Astrocyte (in vitro differentiated cells and primary cell): ENCODE measurements around the gene ASB5. TPM values are rescaled to one million over a fixed set of nuclear protein-coding genes. Genes with fewer than 3 reads are reported as not detected.

ENCODE experiments used
- DNase-seq: peaks from one replicate; pipeline ENCODE4 v3.0.0-alpha.2; 2010; ENCODE audit warnings: low read depth
- FAIRE-seq: peaks from 2 replicates; lab custom pipeline; 2011; peaks lifted over from hg19 to GRCh38; lab: Jason Lieb, UNC
- H2AFZ ChIP-seq: 2 replicates; pipeline ENCODE4 v1.6.0; 2012; ENCODE audit warnings: low read depth, low read length, inconsistent platforms
- H3K27ac ChIP-seq: 2 replicates; pipeline ENCODE4 v1.5.1; 2011; ENCODE audit warnings: low read depth, low read length, inconsistent platforms
- H3K27me3 ChIP-seq: 2 replicates; pipeline ENCODE4 v1.6.0; 2011; ENCODE audit warnings: low read length, inconsistent platforms; ENCODE audit not compliant: insufficient read depth
- H3K36me3 ChIP-seq: 2 replicates; pipeline ENCODE4 v1.5.1; 2011; ENCODE audit warnings: low read length, inconsistent platforms; ENCODE audit not compliant: insufficient read depth
- H3K4me1 ChIP-seq: 2 replicates; pipeline ENCODE4 v1.5.1; 2011; ENCODE audit warnings: low read length, inconsistent platforms; ENCODE audit not compliant: insufficient read depth
- H3K4me2 ChIP-seq: 2 replicates; pipeline ENCODE4 v1.6.0; 2012; ENCODE audit warnings: low read length, inconsistent platforms
- H3K4me3 ChIP-seq: 2 replicates; pipeline ENCODE4 v1.5.1; 2011; ENCODE audit warnings: low read depth, mild to moderate bottlenecking, low read length, inconsistent platforms; ENCODE audit not compliant: insufficient read depth
- H3K79me2 ChIP-seq: 2 replicates; pipeline ENCODE4 v1.6.0; 2012; ENCODE audit warnings: mild to moderate bottlenecking, low read length, inconsistent platforms; ENCODE audit not compliant: insufficient read depth
- H3K9ac ChIP-seq: 2 replicates; pipeline ENCODE4 v1.6.0; 2012; ENCODE audit warnings: mild to moderate bottlenecking, low read length, inconsistent platforms
- H3K9me3 ChIP-seq: 2 replicates; pipeline ENCODE4 v1.5.1; 2012; ENCODE audit warnings: low read depth, mild to moderate bottlenecking, low read length, inconsistent platforms; ENCODE audit not compliant: insufficient read depth
- H4K20me1 ChIP-seq: 2 replicates; pipeline ENCODE4 v1.6.0; 2012; ENCODE audit warnings: low read length, inconsistent platforms; ENCODE audit not compliant: insufficient read depth
- H3K27ac Mint-ChIP-seq: one replicate; pipeline ENCODE4 v1.8.0; 2021; ENCODE audit warnings: mild to moderate bottlenecking, mixed read lengths; ENCODE audit not compliant: unreplicated experiment
- H3K27me3 Mint-ChIP-seq: one replicate; pipeline ENCODE4 v1.8.0; 2021; ENCODE audit warnings: low read depth, mixed read lengths; ENCODE audit not compliant: unreplicated experiment
- H3K36me3 Mint-ChIP-seq: one replicate; pipeline ENCODE4 v1.8.0; 2021; ENCODE audit warnings: low read depth, mixed read lengths; ENCODE audit not compliant: unreplicated experiment
- H3K4me1 Mint-ChIP-seq: one replicate; pipeline ENCODE4 v1.8.0; 2021; ENCODE audit warnings: low read depth, mixed read lengths; ENCODE audit not compliant: unreplicated experiment
- H3K4me3 Mint-ChIP-seq: one replicate; pipeline ENCODE4 v1.8.0; 2021; ENCODE audit warnings: mild to moderate bottlenecking, moderate library complexity, mixed read lengths; ENCODE audit not compliant: unreplicated experiment
- H3K9me3 Mint-ChIP-seq: one replicate; pipeline ENCODE4 v1.8.0; 2021; ENCODE audit warnings: mild to moderate bottlenecking, mixed read lengths; ENCODE audit not compliant: unreplicated experiment
- CTCF ChIP-seq: IDR thresholded peaks from 2 replicates; pipeline ENCODE4 v1.5.1; 2011; ENCODE audit warnings: low read depth, mild to moderate bottlenecking, inconsistent platforms, low read length, moderate library complexity; ENCODE audit not compliant: insufficient read depth
- EZH2 ChIP-seq: IDR thresholded peaks from 2 replicates; pipeline ENCODE4 v1.6.1; 2012; ENCODE audit warnings: mild to moderate bottlenecking, low read length, inconsistent platforms; ENCODE audit not compliant: insufficient read depth
- total RNA-seq: library from RNA; stranded (reverse); gene quantifications from 2 replicates; pipeline ENCODE4 v1.2.1, GENCODE V29; 2021

Gene ASB5
- total RNA-seq, 1 donor from 2014 or later: 0.43 TPM

DNA sequence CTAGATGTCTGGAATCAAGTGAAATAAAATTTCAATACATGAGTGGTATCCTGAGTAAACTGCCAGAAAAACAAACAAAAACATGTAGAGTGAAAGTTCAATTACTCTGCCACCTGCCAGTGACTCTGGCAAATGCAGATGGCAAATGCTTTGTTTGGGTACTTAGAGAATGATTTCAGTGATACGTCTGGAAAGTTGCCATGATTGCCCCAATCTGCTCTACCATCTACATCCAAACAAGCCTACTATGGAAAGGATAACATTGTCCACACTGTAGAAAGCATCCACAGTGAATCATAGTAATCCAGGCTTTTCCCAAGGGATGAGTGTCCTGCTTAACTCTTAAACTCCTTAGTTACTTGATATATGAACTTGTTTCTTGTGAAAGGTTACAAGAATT, 77.0 kb downstream of the ASB5 start:
- H3K4me3 ChIP-seq: no peak overlapping the region
- H3K9me3 ChIP-seq: no peaks in the 10 kb centered on the region
- DNase-seq (peak; percentile 24), FAIRE-seq (peak; percentile 97)
- Mint-ChIP-seq H3K4me3 (no peak overlapping the region), H3K36me3 (no peaks in the 10 kb centered on the region), H3K4me1 (peaks cover 13% of the 10 kb centered on the region), H3K27ac (no peak overlapping the region), H3K27me3 (no peaks in the 10 kb centered on the region), H3K9me3 (no peaks in the 10 kb centered on the region)
- TF ChIP-seq EZH2 (no peak), CTCF (no peak)
- peaks cover 31% of the 10 kb centered on the region for H3K4me1 ChIP-seq
- H3K4me2 ChIP-seq: no peak overlapping the region
- H3K79me2 ChIP-seq: no peaks in the 10 kb centered on the region
- no peak overlapping the region for H3K9ac ChIP-seq
- H4K20me1 ChIP-seq: no peaks in the 10 kb centered on the region
- no peaks in the 10 kb centered on the region for H3K36me3 ChIP-seq
- H2AFZ ChIP-seq: no peak overlapping the region
- H3K27ac ChIP-seq: no peak overlapping the region
- no peaks in the 10 kb centered on the region for H3K27me3 ChIP-seq

DNA sequence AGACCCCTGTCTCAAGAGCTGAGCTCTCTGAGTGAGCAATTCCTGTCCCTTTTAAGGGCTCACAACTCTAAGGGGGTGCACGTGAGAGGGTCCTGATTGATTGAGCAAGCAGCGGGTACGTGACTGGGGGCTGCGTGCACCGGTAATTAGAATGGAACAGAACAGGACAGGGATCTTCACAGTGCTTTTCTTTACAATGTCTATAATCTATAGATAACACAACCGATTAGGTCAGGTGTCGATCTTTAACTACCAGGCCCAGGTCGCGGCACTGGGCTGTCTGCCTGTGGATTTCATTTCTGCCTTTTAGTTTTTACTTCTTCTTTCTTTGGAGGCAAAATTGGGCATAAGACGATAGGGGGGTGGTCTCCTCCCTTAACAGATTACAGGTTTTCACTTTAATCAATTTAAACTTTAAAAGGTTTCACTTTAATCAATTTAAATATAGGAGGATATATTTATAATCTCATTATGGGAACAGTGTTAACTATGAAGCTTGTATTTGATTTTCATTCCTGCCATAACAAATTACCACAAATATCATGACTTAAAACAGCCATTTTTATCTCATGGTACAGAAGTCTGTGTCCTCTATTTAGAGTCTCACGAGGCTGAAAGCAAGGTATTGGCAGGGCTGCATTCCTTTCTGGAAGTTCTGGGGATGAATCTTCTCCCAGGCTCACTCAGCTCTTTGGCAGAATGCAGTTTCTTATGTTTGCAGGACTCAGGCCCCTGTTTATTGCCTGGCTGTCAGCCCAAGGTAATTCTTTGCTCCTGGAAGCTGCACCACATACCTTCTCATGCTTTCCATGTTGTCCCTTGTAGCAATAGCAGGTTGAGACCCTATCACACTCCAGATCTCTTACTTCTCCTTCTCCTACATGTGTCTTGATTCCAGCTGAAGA, 78.9 kb downstream of the ASB5 start:
- FAIRE-seq: no peak
- H3K27ac Mint-ChIP-seq: no peak overlapping the region
- Histone ChIP-seq H3K9ac (no peak overlapping the region), H3K27me3 (no peaks in the 10 kb centered on the region), H2AFZ (no peak overlapping the region), H3K9me3 (no peaks in the 10 kb centered on the region), H4K20me1 (no peaks in the 10 kb centered on the region), H3K27ac (no peak overlapping the region), H3K79me2 (no peaks in the 10 kb centered on the region), H3K4me1 (peaks cover 27% of the 10 kb centered on the region), H3K36me3 (no peaks in the 10 kb centered on the region), H3K4me2 (no peak overlapping the region), H3K4me3 (no peak overlapping the region)
- peaks cover 12% of the 10 kb centered on the region for H3K4me1 Mint-ChIP-seq
- no peak overlapping the region for H3K4me3 Mint-ChIP-seq
- DNase-seq: peak; percentile 21
- no peaks in the 10 kb centered on the region for H3K36me3 Mint-ChIP-seq
- H3K9me3 Mint-ChIP-seq: no peaks in the 10 kb centered on the region
- no peak for TF ChIP-seq EZH2
- no peak for TF ChIP-seq CTCF
- no peaks in the 10 kb centered on the region for H3K27me3 Mint-ChIP-seq

DNA sequence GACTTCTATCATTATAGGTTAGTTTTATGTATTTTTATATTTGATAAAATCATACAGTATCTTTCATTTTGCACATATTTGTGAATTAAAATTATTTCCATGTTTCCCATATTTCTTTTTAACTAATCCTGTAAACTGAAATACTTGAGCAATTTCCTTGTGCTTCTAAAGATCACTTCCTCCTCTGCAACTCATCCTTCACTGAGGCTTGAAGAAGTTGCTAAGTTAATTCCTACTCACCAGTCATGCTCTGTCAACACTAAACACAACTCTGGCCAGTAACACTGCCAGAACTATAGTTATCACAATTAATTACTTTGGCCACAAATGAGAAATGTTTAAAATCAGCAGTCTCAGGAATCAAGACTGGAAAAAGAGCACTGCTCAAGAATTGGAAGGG, 80.4 kb downstream of the ASB5 start:
- FAIRE-seq (no peak), DNase-seq (no peak)
- Mint-ChIP-seq H3K4me1 (peaks cover 7% of the 10 kb centered on the region), H3K9me3 (no peaks in the 10 kb centered on the region), H3K4me3 (no peak overlapping the region), H3K27ac (no peak overlapping the region), H3K27me3 (no peaks in the 10 kb centered on the region), H3K36me3 (no peaks in the 10 kb centered on the region)
- Histone ChIP-seq H3K9ac (no peak overlapping the region), H3K27me3 (no peaks in the 10 kb centered on the region), H3K4me1 (peaks cover 13% of the 10 kb centered on the region), H3K4me3 (no peak overlapping the region), H4K20me1 (no peaks in the 10 kb centered on the region), H3K79me2 (no peaks in the 10 kb centered on the region), H3K36me3 (no peaks in the 10 kb centered on the region), H2AFZ (no peak overlapping the region), H3K9me3 (no peaks in the 10 kb centered on the region), H3K4me2 (no peak overlapping the region), H3K27ac (no peak overlapping the region)
- no peak for TF ChIP-seq CTCF
- no peak for TF ChIP-seq EZH2
